PC-3 (cell line): ENCODE results near the gene SLC23A2. TPM values are rescaled to one million over a fixed set of nuclear protein-coding genes. Genes with fewer than 3 reads are reported as not detected.

Experiments used
- ATAC-seq: fragments of 200-7000 bp; cut with Tn5 transposase; 2 replicates; pipeline ENCODE4 v1.9.1; 2020; ENCODE audit warnings: mild to moderate bottlenecking, moderate library complexity
- BruUV-seq: library from RNA; stranded (reverse); fragments of 400-500 nt; replicated peaks from 2 replicates; lab custom pipeline; 2021; lab: Mats Ljungman, UMichigan
- CTCF ChIA-PET: fragments of 300-600 bp; sonication (Branson Sonifier 250); formaldehyde crosslinking; loops from one replicate; lab custom pipeline; 2022; ENCODE audit warnings: antibody characterized with exemption; lab: Charles Lee
- POLR2A ChIA-PET: fragments of 300-600 bp; sonication (Branson Sonifier 250); formaldehyde crosslinking; loops from one replicate; lab custom pipeline; 2022; ENCODE audit warnings: antibody characterized with exemption; ENCODE audit not compliant: unreplicated experiment; lab: Charles Lee
- DNase-seq: peaks from one replicate; pipeline ENCODE4 v3.0.0-alpha.2; 2015
- H2AFZ ChIP-seq: fragments of 300-600 bp; sonication (generic); 2 replicates; pipeline ENCODE4 v1.6.0; 2016; ENCODE audit warnings: antibody characterized with exemption, low read length
- H3F3A ChIP-seq: fragments of 300-600 bp; sonication (generic); one replicate; pipeline ENCODE4 v1.6.0; 2017; ENCODE audit warnings: antibody characterized with exemption, low read length, control low read depth, mild to moderate bottlenecking; ENCODE audit not compliant: unreplicated experiment
- H3K27ac ChIP-seq: fragments of 300-600 bp; sonication (generic); 2 replicates; pipeline ENCODE4 v1.5.1; 2016; ENCODE audit warnings: mild to moderate bottlenecking, low read length
- H3K27me3 ChIP-seq: fragments of 300-600 bp; sonication (generic); 2 replicates; pipeline ENCODE4 v1.6.1; 2016; ENCODE audit warnings: low read length, mixed read lengths
- H3K36me3 ChIP-seq: fragments of 300-600 bp; sonication (generic); 2 replicates; pipeline ENCODE4 v1.6.1; 2016; ENCODE audit warnings: low read depth, mixed run types, low read length, mixed read lengths
- H3K4me1 ChIP-seq: fragments of 300-600 bp; sonication (generic); 2 replicates; pipeline ENCODE4 v1.5.1; 2016; ENCODE audit warnings: low read length; ENCODE audit not compliant: insufficient read depth
- H3K4me2 ChIP-seq: fragments of 300-600 bp; sonication (generic); 2 replicates; pipeline ENCODE4 v1.6.0; 2016; ENCODE audit warnings: low read length
- H3K4me3 ChIP-seq: fragments of 300-600 bp; sonication (generic); 2 replicates; pipeline ENCODE4 v1.5.1; 2016; ENCODE audit warnings: mild to moderate bottlenecking, low read length, mixed read lengths
- H3K79me2 ChIP-seq: fragments of 300-600 bp; sonication (generic); 2 replicates; pipeline ENCODE4 v1.6.1; 2017; ENCODE audit warnings: low read length, mixed read lengths
- H3K9ac ChIP-seq: fragments of 300-600 bp; sonication (generic); 2 replicates; pipeline ENCODE4 v1.6.0; 2016; ENCODE audit warnings: mild to moderate bottlenecking, low read length
- H3K9me2 ChIP-seq: fragments of 300-600 bp; sonication (generic); replicated peaks from 2 replicates; pipeline ENCODE4 v1.6.1; 2016; ENCODE audit warnings: mixed run types, low read length, mixed read lengths
- H3K9me3 ChIP-seq: fragments of 300-600 bp; sonication (generic); 2 replicates; pipeline ENCODE4 v1.6.1; 2016; ENCODE audit warnings: low read length, mixed read lengths
- H4K20me1 ChIP-seq: fragments of 300-600 bp; sonication (generic); 2 replicates; pipeline ENCODE4 v1.6.1; 2016; ENCODE audit warnings: low read length, mixed read lengths
- CTCF ChIP-seq: fragments of 300-600 bp; sonication (generic); conservative IDR thresholded peaks from 2 replicates; pipeline ENCODE4 v1.5.1; 2017; ENCODE audit warnings: antibody characterized with exemption, low read depth, mild to moderate bottlenecking, low read length
- EZH2 ChIP-seq: fragments of 300-600 bp; sonication (generic); IDR thresholded peaks from one replicate; pipeline ENCODE4 v1.6.1; 2017; ENCODE audit warnings: antibody characterized with exemption, mild to moderate bottlenecking, low read length; ENCODE audit not compliant: unreplicated experiment
- EZH2phosphoT487 ChIP-seq: fragments of 300-600 bp; sonication (generic); IDR thresholded peaks from 2 replicates; pipeline ENCODE4 v1.6.1; 2018; ENCODE audit warnings: mild to moderate bottlenecking, antibody characterized with exemption, low read length, borderline replicate concordance
- intact Hi-C: fragments of 100-400 bp; cut with micrococcal nuclease; formaldehyde crosslinking; loops from 2 replicates; pipeline ENCODE4 v1.9.0; 2023
- total RNA-seq: library from RNA; depleted of rRNA; stranded (reverse); fragments of >200 nt; gene quantifications from 2 replicates; pipeline ENCODE4 v1.2.3, GENCODE V29; 2014

SLC23A2 gene
- total RNA-seq, 1 experiment from 2014 or later = 18.3 TPM

GRCh38 chr20:4918473-4918872 is 82.8 kb downstream of the SLC23A2 start:
- CTCF ChIA-PET = no interaction called here

GRCh38 chr20:4916971-4917881 is 84.1 kb downstream of the SLC23A2 start:
- H3K27me3 ChIP-seq = no peaks in the 10 kb centered on the region
- DNase-seq (peak; percentile 23), ATAC-seq (peak; percentile 70)
- H3K36me3 ChIP-seq = no peaks in the 10 kb centered on the region
- H3K9me3 ChIP-seq = no peaks in the 10 kb centered on the region
- CTCF ChIA-PET = interaction anchor here (0.6 kb wide), 1 partner anchor 304 kb away, joined by 3 read pairs; no protein-coding TSS in a partner anchor
- no peaks in the 10 kb centered on the region for H3K4me1 ChIP-seq
- no TSS peak for BruUV-seq
- H3K79me2 ChIP-seq = no peaks in the 10 kb centered on the region
- H3F3A ChIP-seq = no peaks in the 10 kb centered on the region
- no peak overlapping the region for H3K9ac ChIP-seq
- no peaks in the 10 kb centered on the region for H3K9me2 ChIP-seq
- intact Hi-C loops = no loop called here
- no peaks in the 10 kb centered on the region for H4K20me1 ChIP-seq
- TF ChIP-seq CTCF (no peak), EZH2 (no peak), EZH2phosphoT487 (no peak)
- H3K4me2 ChIP-seq = no peak overlapping the region
- POLR2A ChIA-PET = no interaction called here
- H2AFZ ChIP-seq = no peak overlapping the region
- no peak overlapping the region for H3K4me3 ChIP-seq
- no peak overlapping the region for H3K27ac ChIP-seq

More at GRCh38 chr20:4918473-4918872, 82.8 kb downstream of the SLC23A2 start:
- Histone ChIP-seq H3K9ac (no peak overlapping the region), H4K20me1 (no peaks in the 10 kb centered on the region), H3K27me3 (no peaks in the 10 kb centered on the region), H3F3A (no peaks in the 10 kb centered on the region), H3K27ac (no peak overlapping the region), H3K4me2 (no peak overlapping the region), H2AFZ (no peak overlapping the region), H3K9me2 (no peaks in the 10 kb centered on the region), H3K79me2 (no peaks in the 10 kb centered on the region), H3K9me3 (no peaks in the 10 kb centered on the region), H3K4me3 (no peak overlapping the region), H3K4me1 (no peaks in the 10 kb centered on the region), H3K36me3 (no peaks in the 10 kb centered on the region)
- POLR2A ChIA-PET = no interaction called here
- TF ChIP-seq CTCF = no peak
- TF ChIP-seq EZH2 = no peak
- no peak for TF ChIP-seq EZH2phosphoT487
- ATAC-seq (no peak), DNase-seq (no peak)
- intact Hi-C loops = no loop called here
- BruUV-seq = no TSS peak

GRCh38 chr20:4913147-4913546 is 88.2 kb downstream of the SLC23A2 start:
- no peak for TF ChIP-seq EZH2
- no peak for TF ChIP-seq CTCF
- TF ChIP-seq EZH2phosphoT487 = no peak
- POLR2A ChIA-PET = no interaction called here
- Histone ChIP-seq H3K36me3 (no peaks in the 10 kb centered on the region), H3K27me3 (no peaks in the 10 kb centered on the region), H3K27ac (no peak overlapping the region), H3K79me2 (no peaks in the 10 kb centered on the region), H2AFZ (no peak overlapping the region), H4K20me1 (no peaks in the 10 kb centered on the region), H3K4me3 (no peak overlapping the region), H3F3A (no peaks in the 10 kb centered on the region), H3K9me3 (no peaks in the 10 kb centered on the region), H3K9ac (no peak overlapping the region), H3K9me2 (no peaks in the 10 kb centered on the region), H3K4me2 (no peak overlapping the region), H3K4me1 (no peaks in the 10 kb centered on the region)
- intact Hi-C loops = no loop called here
- DNase-seq (no peak), ATAC-seq (no peak)
- BruUV-seq = no TSS peak
- CTCF ChIA-PET = no interaction called here
